ENCODE results near the gene CSNK1G1.
"Not testable (repeated sequence)": the region's sequence is repeated elsewhere in the genome, so short reads cannot be mapped to it uniquely, and the experiment has no call there.

The CSNK1G1 gene

GRCh38 chr15:64355944-64356709, at the start of gene CSNK1G1:
Gene CSNK1G1 (minus strand): TSS chr15:64356173. CDS start chr15:64300499, 55,674 bp downstream.
- peak; percentile 100 for ATAC-seq

GRCh38 chr15:64400583-64400982, 44.6 kb upstream of the CSNK1G1 start:
- ATAC-seq, result no peak

GRCh38 chr15:64398575-64398974, 42.6 kb upstream of the CSNK1G1 start:
- ATAC-seq, result no peak

GRCh38 chr15:64396789-64397188, 40.8 kb upstream of the CSNK1G1 start:
- ATAC-seq, result no peak

GRCh38 chr15:64392471-64392870, 36.5 kb upstream of the CSNK1G1 start:
- ATAC-seq, result not testable (repeated sequence)

GRCh38 chr15:64389036-64389435, 33.1 kb upstream of the CSNK1G1 start:
- no peak for ATAC-seq

GRCh38 chr15:64387562-64388168, 31.7 kb upstream of the CSNK1G1 start, which contains the start of gene TRIP4:
Gene TRIP4 (plus strand): TSS chr15:64387836. CDS start chr15:64387864, 28 bp downstream.
- ATAC-seq, result peak; percentile 99 to 100

GRCh38 chr15:64386291-64386690, 30.3 kb upstream of the CSNK1G1 start:
- no peak for ATAC-seq

- ATAC-seq, result no peak
Measured at GRCh38 chr15:64383760-64384159, 27.8 kb upstream of the CSNK1G1 start.

GRCh38 chr15:64381000-64381751, 25.2 kb upstream of the CSNK1G1 start, which contains the start of gene PCLAF:
Gene PCLAF (minus strand): TSS chr15:64381441. CDS start chr15:64381371, 70 bp downstream.
- peak; percentile 100 for ATAC-seq

- not testable (repeated sequence) for ATAC-seq
Measured at GRCh38 chr15:64380130-64380870, 24.3 kb upstream of the CSNK1G1 start.

GRCh38 chr15:64379216-64379960, 23.4 kb upstream of the CSNK1G1 start:
- no peak for ATAC-seq

GRCh38 chr15:64373360-64373759, 17.4 kb upstream of the CSNK1G1 start:
- ATAC-seq, result no peak

GRCh38 chr15:64371383-64371782, 15.4 kb upstream of the CSNK1G1 start:
- not testable (repeated sequence) for ATAC-seq

- ATAC-seq, result no peak
Measured at GRCh38 chr15:64369078-64369607, 13.2 kb upstream of the CSNK1G1 start.

GRCh38 chr15:64361259-64361658, 5.3 kb upstream of the CSNK1G1 start:
- no peak for ATAC-seq

- ATAC-seq, result no peak
Measured at GRCh38 chr15:64356710-64357040, 702 bp upstream of the CSNK1G1 start.

- ATAC-seq, result peak; percentile 13 to 19
Measured at GRCh38 chr15:64355348-64355943, 527 bp downstream of the CSNK1G1 start.

- ATAC-seq, result no peak
Measured at GRCh38 chr15:64354688-64355344, 1.2 kb downstream of the CSNK1G1 start.

GRCh38 chr15:64351265-64351664, 4.7 kb downstream of the CSNK1G1 start:
- no peak for ATAC-seq

- no peak for ATAC-seq
Measured at GRCh38 chr15:64349375-64349774, 6.6 kb downstream of the CSNK1G1 start.

Measured in activated CD4-positive, CD25-positive, alpha-beta regulatory T cell treated with anti-CD3 and anti-CD28 coated beads, Interleukin-2, amount 50 U/mL, for 24 hours (primary cell).